Peyer's patch (tissue), 4 donors: ENCODE results near the gene MYO1D.

Source experiments
- POLR2A ChIP-seq, 2 donors: fragments of 450-650 bp; IDR thresholded peaks; one replicate each; pipeline ENCODE4 v1.5.1; 2017; ENCODE audit warnings: antibody characterized with exemption in 2 of 2, mild to moderate bottlenecking in 2 of 2, moderate library complexity in 2 of 2
- TF ChIP-seq, protein P1 (sequence below), 6 experiments: fragments of 450-650 bp in 4 of 6; fragments of 200-600 bp in 2 of 6; sonication (generic) in 1 of 6; IDR thresholded peaks; one replicate each; pipeline ENCODE4 v1.5.1; 2017 to 2019; ENCODE audit warnings: antibody characterized with exemption in 6 of 6, mild to moderate bottlenecking in 3 of 6, moderate library complexity in 1 of 6

DNA sequence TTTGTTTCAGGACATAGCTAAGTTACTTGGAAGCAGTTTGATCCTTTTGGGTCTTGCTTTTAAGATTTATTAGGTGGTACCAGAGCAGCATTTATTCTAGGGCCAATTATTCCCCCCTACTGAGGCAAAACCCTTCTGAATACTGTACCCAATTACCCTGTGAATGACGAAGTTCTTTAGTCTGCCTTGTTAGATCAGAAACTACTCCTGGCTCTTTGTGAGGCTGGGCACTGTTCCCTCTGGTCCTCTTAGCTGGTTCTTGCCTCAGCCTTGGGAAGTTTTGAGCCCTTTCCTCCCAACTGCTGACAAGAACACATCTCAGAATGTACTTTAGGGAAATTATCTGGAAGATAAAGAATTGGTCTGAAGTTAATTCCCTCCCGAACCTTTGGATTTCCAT, 274.5 kb downstream of the MYO1D start:
- TF ChIP-seq, protein P1, sequence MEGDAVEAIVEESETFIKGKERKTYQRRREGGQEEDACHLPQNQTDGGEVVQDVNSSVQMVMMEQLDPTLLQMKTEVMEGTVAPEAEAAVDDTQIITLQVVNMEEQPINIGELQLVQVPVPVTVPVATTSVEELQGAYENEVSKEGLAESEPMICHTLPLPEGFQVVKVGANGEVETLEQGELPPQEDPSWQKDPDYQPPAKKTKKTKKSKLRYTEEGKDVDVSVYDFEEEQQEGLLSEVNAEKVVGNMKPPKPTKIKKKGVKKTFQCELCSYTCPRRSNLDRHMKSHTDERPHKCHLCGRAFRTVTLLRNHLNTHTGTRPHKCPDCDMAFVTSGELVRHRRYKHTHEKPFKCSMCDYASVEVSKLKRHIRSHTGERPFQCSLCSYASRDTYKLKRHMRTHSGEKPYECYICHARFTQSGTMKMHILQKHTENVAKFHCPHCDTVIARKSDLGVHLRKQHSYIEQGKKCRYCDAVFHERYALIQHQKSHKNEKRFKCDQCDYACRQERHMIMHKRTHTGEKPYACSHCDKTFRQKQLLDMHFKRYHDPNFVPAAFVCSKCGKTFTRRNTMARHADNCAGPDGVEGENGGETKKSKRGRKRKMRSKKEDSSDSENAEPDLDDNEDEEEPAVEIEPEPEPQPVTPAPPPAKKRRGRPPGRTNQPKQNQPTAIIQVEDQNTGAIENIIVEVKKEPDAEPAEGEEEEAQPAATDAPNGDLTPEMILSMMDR (IDR thresholded peaks at IDR 0.05) = no peak
- no peak for TF ChIP-seq POLR2A (IDR thresholded peaks at IDR 0.05)
